Mammary epithelial cell (primary cell): Measurements from ENCODE around the gene RAD51B.

Experiments used
- EZH2 ChIP-seq: IDR thresholded peaks from 2 replicates; pipeline ENCODE4 v1.6.1; 2012; ENCODE audit warnings: low read length, inconsistent platforms, borderline replicate concordance
- TF ChIP-seq, protein P1 (sequence below), 2 donors: IDR thresholded peaks in 1 of 2; conservative IDR thresholded peaks in 1 of 2; 2 replicates each; pipeline ENCODE4 v1.5.1; 2011 to 2012; ENCODE audit warnings: inconsistent platforms in 2 of 2, low read length in 2 of 2, mild to moderate bottlenecking in 2 of 2, control low read depth in 1 of 2, low read depth in 1 of 2; ENCODE audit not compliant: insufficient read depth in 1 of 2; ENCODE audit errors: extremely low read depth in 1 of 2

DNA sequence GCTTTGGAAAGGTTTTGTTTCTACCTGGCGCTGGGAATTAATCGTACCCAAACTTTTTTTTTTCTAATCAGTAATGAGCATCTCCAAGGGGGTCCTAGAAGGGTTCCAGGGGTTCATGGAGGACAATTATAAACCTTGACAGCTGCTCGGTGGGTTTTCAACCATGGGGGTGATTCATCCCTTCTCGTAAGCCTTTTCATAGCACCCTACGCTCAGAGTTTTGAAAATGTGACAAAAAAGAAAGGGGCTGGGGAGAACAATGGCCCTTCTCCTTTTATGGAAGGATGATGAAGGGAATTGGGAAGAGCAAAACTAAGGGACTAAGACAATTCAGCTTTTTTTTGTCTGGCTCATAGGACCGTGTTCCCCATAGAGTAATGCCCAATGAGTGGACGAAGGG is 776.6 kb downstream of the RAD51B start:
- TF ChIP-seq, protein P1, sequence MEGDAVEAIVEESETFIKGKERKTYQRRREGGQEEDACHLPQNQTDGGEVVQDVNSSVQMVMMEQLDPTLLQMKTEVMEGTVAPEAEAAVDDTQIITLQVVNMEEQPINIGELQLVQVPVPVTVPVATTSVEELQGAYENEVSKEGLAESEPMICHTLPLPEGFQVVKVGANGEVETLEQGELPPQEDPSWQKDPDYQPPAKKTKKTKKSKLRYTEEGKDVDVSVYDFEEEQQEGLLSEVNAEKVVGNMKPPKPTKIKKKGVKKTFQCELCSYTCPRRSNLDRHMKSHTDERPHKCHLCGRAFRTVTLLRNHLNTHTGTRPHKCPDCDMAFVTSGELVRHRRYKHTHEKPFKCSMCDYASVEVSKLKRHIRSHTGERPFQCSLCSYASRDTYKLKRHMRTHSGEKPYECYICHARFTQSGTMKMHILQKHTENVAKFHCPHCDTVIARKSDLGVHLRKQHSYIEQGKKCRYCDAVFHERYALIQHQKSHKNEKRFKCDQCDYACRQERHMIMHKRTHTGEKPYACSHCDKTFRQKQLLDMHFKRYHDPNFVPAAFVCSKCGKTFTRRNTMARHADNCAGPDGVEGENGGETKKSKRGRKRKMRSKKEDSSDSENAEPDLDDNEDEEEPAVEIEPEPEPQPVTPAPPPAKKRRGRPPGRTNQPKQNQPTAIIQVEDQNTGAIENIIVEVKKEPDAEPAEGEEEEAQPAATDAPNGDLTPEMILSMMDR (conservative IDR thresholded peaks at IDR 0.05 in 1 of 2, IDR thresholded peaks at IDR 0.05 in 1 of 2; ENCODE audit: extremely low read depth in 1 of 2, insufficient read depth in 1 of 2, low read depth in 1 of 2, low read length in 2 of 2): no peak
- TF ChIP-seq EZH2: no peak
